HEK293T (cell line): ENCODE data around the gene NOS1.
"Not testable (repeated sequence)": the region's sequence is repeated elsewhere in the genome, so short reads cannot be mapped to it uniquely, and the experiment has no call there.

ENCODE experiments used
- CTCF ChIA-PET: fragments of 350-600 bp; formaldehyde crosslinking; extraction: SDS; loops from one replicate; lab custom pipeline; 2021; ENCODE audit warnings: antibody characterized with exemption, inconsistent platforms; lab: Yijun Ruan, JAX
- POLR2A ChIA-PET: fragments of 350-600 bp; formaldehyde crosslinking; extraction: SDS; loops from one replicate; lab custom pipeline; 2020; ENCODE audit warnings: antibody characterized with exemption, inconsistent platforms; lab: Yijun Ruan, JAX
- DNase-seq: peaks from one replicate; pipeline ENCODE4 v3.0.0; 2012; ENCODE audit warnings: mixed read lengths; ENCODE audit errors: extremely low spot score
- ARNT ChIP-seq: fragments of 450-650 bp; IDR thresholded peaks from 2 replicates; pipeline ENCODE4 v1.6.1; 2017; ENCODE audit warnings: mild to moderate bottlenecking
- BHLHE40 ChIP-seq: fragments of 450-650 bp; IDR thresholded peaks from 2 replicates; pipeline ENCODE4 v1.6.1; 2016; ENCODE audit warnings: mild to moderate bottlenecking, moderate library complexity, borderline replicate concordance
- CTBP1 ChIP-seq: fragments of 450-650 bp; IDR thresholded peaks from 2 replicates; pipeline ENCODE4 v1.6.1; 2016; ENCODE audit warnings: borderline replicate concordance
- ELF4 ChIP-seq: fragments of 450-650 bp; IDR thresholded peaks from 2 replicates; pipeline ENCODE4 v1.6.1; 2017; ENCODE audit warnings: antibody characterized with exemption
- FOXA1 ChIP-seq: fragments of 450-650 bp; IDR thresholded peaks from 2 replicates; pipeline ENCODE4 v1.6.1; 2016; ENCODE audit warnings: mild to moderate bottlenecking
- FOXK2 ChIP-seq: fragments of 450-650 bp; IDR thresholded peaks from 2 replicates; pipeline ENCODE4 v1.6.1; 2016; ENCODE audit warnings: mild to moderate bottlenecking
- FOXM1 ChIP-seq: fragments of 450-650 bp; IDR thresholded peaks from 2 replicates; pipeline ENCODE4 v1.6.1; 2017; ENCODE audit warnings: mild to moderate bottlenecking, borderline replicate concordance
- HDGF ChIP-seq: fragments of 450-650 bp; IDR thresholded peaks from 2 replicates; pipeline ENCODE4 v1.6.1; 2017; ENCODE audit warnings: antibody characterized with exemption, borderline replicate concordance
- L3MBTL2 ChIP-seq: fragments of 450-650 bp; conservative IDR thresholded peaks from 2 replicates; pipeline ENCODE4 v1.6.1; 2016; ENCODE audit warnings: mild to moderate bottlenecking
- LEF1 ChIP-seq: fragments of 450-650 bp; IDR thresholded peaks from 2 replicates; pipeline ENCODE4 v1.6.1; 2017; ENCODE audit warnings: mild to moderate bottlenecking, borderline replicate concordance
- NFRKB ChIP-seq: fragments of 450-650 bp; IDR thresholded peaks from 2 replicates; pipeline ENCODE4 v1.6.1; 2016; ENCODE audit warnings: mild to moderate bottlenecking, moderate library complexity
- PKNOX1 ChIP-seq: fragments of 450-650 bp; IDR thresholded peaks from 2 replicates; pipeline ENCODE4 v1.6.1; 2016
- SP1 ChIP-seq: fragments of 450-650 bp; IDR thresholded peaks from 2 replicates; pipeline ENCODE4 v1.6.1; 2017
- SUZ12 ChIP-seq: fragments of 450-650 bp; IDR thresholded peaks from 2 replicates; pipeline ENCODE4 v1.6.1; 2016; ENCODE audit warnings: mild to moderate bottlenecking
- TARDBP ChIP-seq: fragments of 450-650 bp; IDR thresholded peaks from 2 replicates; pipeline ENCODE4 v1.6.1; 2016
- ZNF384 ChIP-seq: fragments of 450-650 bp; IDR thresholded peaks from 2 replicates; pipeline ENCODE4 v1.6.1; 2016

Gene NOS1

GRCh38 chr12:117196334-117196733 lies 165.1 kb downstream of the NOS1 start:
- DNase-seq, POLR2A ChIA-PET: not testable (repeated sequence)
- TF ChIP-seq PKNOX1: peak; percentile 69
- CTCF ChIA-PET: interaction anchor here (0.7 kb wide), 1 partner anchor 13 kb away, joined by 3 read pairs; no protein-coding TSS in a partner anchor

GRCh38 chr12:117195027-117195426 lies 166.4 kb downstream of the NOS1 start:
- CTCF ChIA-PET, POLR2A ChIA-PET, DNase-seq: not testable (repeated sequence)
- peak; percentile 54 for TF ChIP-seq ZNF384

- no peak for TF ChIP-seq PKNOX1
- no peak for TF ChIP-seq BHLHE40
- TF ChIP-seq ZNF384: no peak
- TF ChIP-seq ELF4: no peak
- TF ChIP-seq FOXK2: no peak
- TF ChIP-seq FOXM1: no peak
- TF ChIP-seq TARDBP: no peak
- no peak for TF ChIP-seq L3MBTL2
- no peak for TF ChIP-seq SUZ12
- no peak for TF ChIP-seq CTBP1
- no peak for TF ChIP-seq SP1
- no peak for TF ChIP-seq FOXA1
- TF ChIP-seq HDGF: no peak
- no peak for DNase-seq
- ChIA-PET POLR2A (no interaction called here), CTCF (no interaction called here)
Measured at GRCh38 chr12:117193903-117194302, 167.5 kb downstream of the NOS1 start.

- DNase-seq, POLR2A ChIA-PET, CTCF ChIA-PET: not testable (repeated sequence)
Measured at GRCh38 chr12:117192581-117192980, 168.8 kb downstream of the NOS1 start.

GRCh38 chr12:117192057-117192456 lies 169.4 kb downstream of the NOS1 start:
- CTCF ChIA-PET: interaction anchor here (0.8 kb wide), 1 partner anchor 21 kb away, joined by 3 read pairs; no protein-coding TSS in a partner anchor
- TF ChIP-seq SP1 (no peak), FOXM1 (no peak), L3MBTL2 (no peak), TARDBP (no peak)

GRCh38 chr12:117190210-117190781 lies 171.1 kb downstream of the NOS1 start, which contains the start of gene FBXO21:
Gene FBXO21, minus strand, starts transcription at chr12:117190470. Its CDS starts 14 bp downstream, at chr12:117190456.
- POLR2A ChIA-PET: no interaction called here
- DNase-seq: peak; percentile 98
- CTCF ChIA-PET: no interaction called here
- TF ChIP-seq SUZ12: no peak
- no peak for TF ChIP-seq SP1
- TF ChIP-seq CTBP1: no peak
- TF ChIP-seq NFRKB: no peak
- no peak for TF ChIP-seq TARDBP
- no peak for TF ChIP-seq ELF4
- no peak for TF ChIP-seq HDGF
- TF ChIP-seq FOXA1: no peak
- TF ChIP-seq FOXM1: no peak
- TF ChIP-seq LEF1: no peak
- TF ChIP-seq PKNOX1: no peak
- no peak for TF ChIP-seq FOXK2

More at GRCh38 chr12:117192057-117192456, 169.4 kb downstream of the NOS1 start:
- POLR2A ChIA-PET: no interaction called here
- DNase-seq: no peak

GRCh38 chr12:117189725-117190209 lies 171.7 kb downstream of the NOS1 start:
- peak; percentile 45 for DNase-seq
- ChIA-PET CTCF (no interaction called here), POLR2A (no interaction called here)
- TF ChIP-seq LEF1 (no peak), SUZ12 (no peak), L3MBTL2 (no peak), CTBP1 (no peak), PKNOX1 (no peak), FOXM1 (no peak), NFRKB (no peak), ZNF384 (no peak), TARDBP (no peak), HDGF (no peak), ELF4 (no peak), FOXA1 (no peak), FOXK2 (no peak), BHLHE40 (no peak), SP1 (no peak), ARNT (no peak)
